Hematopoietic multipotent progenitor cell treated with erythropoietin and hydrocortisone succinate and interleukin-3 and kit ligand, for 8 days (in vitro differentiated cells): ENCODE results near the gene OPCML.

Source experiments
- DNase-seq: peaks from one replicate; pipeline ENCODE4 v3.0.0-alpha.2; 2015

The OPCML gene

DNA sequence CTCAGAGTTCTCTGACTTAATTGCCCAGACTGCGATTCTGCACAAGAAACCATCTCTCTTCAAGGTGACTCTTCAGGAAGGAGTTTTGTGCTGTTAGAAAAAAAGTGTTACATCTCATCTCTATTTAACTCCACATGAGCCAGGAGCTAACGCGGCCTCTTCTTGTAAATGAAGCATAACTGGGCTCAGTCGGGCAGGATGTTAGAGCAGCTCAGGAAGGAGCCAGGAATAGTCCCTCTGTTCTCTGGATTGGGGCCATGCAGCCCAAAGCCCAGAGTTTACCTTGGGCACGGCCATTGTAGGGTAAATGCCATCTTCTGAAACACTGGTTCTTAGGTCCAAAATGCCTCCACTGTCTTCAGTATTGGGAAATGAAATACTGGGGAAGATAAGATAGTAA, 760.6 kb downstream of the OPCML start:
- no peak for DNase-seq

DNA sequence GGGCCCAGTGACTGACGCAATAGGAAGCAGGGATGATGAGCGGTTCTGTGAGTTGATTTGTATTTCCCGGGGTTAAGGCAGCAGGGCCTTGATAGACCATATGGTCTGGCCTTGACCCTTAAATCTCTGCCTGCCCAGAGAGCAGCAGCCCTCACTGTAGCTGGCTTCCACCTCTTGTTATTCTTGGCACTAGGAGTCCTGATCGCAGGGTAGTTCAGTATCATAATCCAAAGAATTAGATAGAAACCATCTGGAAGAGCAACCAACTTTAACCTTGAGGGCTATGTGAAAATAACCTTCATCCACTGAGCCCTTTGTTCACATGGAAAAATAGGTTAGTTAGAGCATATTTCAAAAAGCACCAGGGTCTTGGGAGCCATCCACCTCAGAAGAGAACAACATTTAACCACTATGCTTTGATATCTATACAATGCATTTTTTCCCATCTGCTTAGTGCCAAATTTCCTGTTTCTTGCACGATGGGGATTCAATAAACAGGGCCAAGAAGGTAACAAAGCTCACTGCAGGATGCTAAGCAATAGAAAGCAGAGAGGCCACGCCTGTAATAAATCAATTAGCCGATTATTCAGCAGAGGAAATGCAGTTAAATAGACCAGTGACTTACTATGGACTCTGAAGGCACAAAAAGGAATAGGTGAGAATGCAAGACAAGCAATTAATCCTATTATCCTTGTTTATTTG, 761.3 kb downstream of the OPCML start:
- no peak for DNase-seq

DNA sequence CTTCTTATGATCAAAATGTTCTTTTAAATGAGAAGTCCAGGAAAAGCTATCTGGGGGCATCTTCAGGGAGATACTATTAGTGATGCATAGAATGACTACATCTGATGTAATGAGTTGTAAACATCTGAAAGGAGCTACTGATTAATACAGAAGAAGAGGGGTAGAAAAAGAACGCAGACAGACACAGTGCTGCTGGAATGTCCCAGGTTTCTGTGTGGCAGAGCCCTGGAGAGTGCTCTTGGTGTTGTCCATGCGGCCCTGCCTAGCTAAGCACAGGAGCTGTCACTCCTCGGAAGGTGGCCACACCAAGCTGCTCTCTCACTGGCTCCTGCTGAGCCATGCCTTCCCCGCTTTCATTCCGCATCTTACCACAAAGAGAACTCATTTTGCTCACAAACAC, 768.8 kb downstream of the OPCML start:
- no peak for DNase-seq

DNA sequence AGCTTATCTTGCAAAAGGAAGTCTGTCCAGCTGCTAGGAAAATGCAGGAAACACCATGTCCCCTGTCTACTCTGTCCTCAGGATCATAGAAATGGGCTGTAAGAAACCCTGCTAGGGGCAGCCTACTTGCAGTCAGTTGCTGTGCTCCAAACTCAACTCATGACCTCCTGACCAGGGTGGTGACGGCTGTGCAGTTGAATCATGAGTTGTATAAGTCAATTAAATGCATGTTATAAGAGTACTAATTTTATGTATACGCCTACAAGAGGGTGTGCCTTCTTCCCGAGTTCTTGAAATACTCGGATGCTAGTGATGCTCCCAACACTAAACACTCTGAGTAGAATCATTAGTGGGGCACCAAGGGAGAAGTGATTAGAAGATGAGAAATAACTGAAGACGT, 776.4 kb downstream of the OPCML start:
- no peak for DNase-seq

DNA sequence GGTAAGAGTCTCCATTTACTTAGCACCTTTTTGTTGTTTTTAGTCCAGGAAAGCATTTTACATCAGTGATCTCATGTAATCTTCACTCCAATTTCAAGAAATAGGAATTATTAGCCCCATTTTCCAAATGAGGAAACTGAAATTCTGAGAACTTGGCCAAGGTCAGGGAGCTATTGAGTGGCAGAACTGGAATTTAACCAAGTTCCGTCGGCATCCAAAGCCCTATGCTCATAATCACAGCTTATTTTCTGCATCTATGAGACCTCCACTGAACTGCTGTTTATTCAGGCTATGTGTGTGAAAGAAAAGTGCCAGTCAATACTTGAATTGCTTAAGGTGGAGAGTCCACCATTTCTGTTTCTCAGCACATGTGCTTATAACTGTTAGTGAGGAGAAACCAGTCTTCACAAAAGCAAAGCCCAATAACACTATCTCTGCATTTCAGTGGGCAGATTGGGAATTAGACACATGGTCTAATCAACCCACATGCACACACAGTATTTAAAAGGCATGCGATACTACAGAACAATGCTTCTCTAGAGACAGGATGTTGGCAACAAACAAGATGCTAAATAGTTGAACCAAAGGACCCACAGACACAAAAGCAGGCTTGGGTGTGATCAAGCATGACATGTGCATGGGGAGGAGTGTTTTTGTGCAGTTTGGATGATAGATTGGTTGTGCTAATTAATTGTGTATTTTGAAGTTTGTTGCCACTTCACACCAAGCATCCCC, 780.6 kb downstream of the OPCML start:
- DNase-seq = no peak

DNA sequence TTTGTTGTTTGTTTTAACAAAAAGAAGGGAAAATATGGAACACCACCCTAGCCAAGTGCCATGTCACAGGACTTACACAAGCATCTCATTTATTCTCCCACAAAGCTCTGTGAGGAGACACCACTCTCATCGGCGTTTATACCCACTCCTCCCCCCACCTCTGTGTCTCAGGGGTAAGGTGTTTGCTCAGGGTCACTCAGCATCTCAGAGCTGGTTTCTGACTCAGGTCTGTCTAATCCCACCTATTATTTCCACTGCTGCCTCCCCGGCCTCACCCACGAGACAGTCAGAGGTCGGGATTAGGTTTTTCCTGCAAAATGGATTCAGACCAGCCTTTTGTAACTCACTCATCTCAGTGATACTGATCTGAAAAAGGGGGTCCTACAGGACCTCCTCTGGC, 786.0 kb downstream of the OPCML start:
- no peak for DNase-seq

DNA sequence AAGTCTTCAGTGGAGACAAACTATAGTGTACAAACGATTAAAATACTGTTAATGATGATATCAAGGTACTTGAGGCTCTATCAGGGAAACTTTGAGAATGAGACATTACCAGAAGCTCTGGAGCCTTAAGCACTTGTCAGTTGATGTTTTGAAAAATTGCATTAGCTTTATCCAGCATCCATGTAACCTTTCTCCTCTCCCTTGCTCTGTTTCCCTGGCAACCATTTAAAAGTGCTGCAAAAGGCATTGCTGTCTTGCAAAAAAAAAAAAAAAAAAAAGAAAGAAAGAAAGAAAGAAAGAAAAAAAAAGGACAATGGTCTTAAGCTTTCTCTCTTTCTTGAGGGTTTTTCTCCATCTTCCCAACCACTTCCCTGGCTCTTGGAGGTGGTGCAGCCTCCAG, 787.0 kb downstream of the OPCML start:
- no peak for DNase-seq

DNA sequence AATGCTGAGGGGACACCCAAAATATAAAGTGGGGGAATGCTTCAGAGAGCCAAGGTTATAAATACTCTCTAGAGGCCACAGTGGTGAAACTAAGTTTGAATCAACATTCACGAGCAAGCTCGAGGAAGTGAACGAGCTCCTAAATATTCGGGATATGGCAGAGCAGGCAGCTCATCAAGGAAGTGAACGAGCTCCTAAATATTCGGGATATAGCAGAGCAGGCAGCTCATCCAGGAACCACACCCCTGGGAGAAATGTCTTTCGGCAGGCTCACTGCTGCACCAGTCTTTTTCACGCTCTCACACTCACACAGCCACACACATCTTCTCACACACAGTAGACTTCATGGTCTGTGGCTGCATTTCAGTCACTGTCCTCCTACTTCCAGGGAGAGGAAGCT, 787.5 kb downstream of the OPCML start:
- DNase-seq = no peak

DNA sequence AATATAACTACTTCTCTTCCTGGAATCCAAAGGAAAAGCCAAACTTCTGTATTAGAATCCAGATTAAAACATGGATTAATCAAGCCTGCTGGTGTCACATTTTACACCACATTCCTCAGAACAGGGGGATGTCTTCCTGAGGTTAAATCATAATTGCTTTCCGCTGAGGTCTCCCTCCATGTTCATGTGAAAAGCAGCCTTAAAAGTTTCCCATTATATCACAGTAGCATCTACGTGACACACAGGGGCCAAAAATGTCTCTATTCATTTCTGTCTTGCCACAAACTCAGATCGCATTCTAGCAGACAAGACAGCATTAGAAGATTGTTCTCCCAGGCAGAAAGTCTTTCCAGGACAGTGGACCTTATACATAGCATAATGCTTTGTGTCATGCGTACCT, 788.7 kb downstream of the OPCML start:
- DNase-seq = no peak

DNA sequence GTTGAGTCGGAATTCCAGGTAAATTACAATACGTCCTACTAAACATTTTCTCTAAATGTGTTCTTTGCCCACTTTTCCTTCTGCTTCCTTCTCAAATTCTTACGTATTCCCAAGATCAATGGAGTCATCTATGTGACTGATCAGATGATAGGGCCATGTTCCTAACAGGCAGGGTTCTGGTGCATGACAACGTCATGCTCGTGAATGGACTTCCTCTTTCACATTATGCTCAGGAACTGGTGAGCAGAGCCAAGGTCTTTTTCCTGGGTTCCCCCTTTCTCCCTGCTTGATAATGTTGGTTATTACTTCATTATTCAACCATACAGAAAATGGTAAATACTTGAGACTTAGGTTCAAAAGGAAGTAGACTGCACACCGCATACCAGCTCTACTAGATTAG, 789.4 kb downstream of the OPCML start:
- DNase-seq = no peak

DNA sequence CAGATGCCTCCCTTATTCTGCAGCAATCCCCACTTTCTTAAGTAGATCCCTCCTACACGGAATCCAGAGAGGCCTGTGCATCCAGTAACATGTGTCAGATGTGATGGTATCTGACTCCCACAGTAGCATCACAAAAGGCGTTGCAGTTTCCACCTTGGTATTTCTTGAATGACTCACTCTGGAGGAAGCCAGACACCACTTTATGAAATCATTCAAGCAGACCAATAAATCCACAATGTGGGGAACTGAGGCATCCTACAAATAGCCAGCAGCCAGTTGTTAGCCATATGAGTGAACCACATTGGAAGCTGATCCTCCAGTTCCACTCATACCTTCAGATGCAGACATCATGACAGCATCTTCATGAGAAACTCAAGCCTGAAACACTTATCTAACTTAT, 798.1 kb downstream of the OPCML start:
- DNase-seq = no peak

DNA sequence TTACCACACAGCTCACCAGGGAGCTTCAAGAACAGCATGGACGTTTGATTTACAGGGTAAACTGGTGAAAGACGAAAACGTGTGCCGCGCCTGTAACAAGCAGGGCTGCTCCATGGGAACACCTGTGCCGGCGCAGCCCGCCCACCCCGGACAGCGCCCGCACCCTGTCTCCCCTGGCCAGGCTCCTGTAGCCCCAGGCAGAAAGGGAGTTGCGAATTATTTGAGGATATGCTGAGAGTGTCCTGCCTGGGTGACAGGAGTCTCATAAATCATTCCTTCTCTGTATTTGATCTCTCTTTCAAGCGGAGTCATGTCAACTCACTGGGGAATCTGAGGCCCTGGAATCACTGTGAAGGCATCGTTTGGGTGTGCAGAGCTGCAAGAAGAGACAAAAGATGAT, 804.3 kb downstream of the OPCML start:
- no peak for DNase-seq

DNA sequence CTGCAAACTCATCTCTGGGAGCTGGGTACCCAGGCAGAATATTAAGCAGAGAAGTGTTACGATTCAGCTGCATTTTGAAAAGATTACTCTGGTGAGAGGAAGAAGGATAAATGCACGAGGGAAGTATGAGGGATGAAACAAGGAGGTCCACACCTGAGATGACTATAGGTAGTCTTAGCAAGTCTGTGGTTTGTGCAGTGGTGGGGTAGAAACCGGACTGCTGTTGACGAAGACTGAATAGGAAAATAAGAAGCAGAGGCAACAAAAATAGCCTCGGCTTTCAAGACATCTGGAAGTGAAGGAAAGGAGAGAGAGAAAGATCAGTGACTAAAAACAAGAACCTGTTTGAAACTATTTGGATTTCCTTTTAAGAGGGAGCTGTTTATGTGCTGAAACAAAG, 810.8 kb downstream of the OPCML start:
- no peak for DNase-seq

DNA sequence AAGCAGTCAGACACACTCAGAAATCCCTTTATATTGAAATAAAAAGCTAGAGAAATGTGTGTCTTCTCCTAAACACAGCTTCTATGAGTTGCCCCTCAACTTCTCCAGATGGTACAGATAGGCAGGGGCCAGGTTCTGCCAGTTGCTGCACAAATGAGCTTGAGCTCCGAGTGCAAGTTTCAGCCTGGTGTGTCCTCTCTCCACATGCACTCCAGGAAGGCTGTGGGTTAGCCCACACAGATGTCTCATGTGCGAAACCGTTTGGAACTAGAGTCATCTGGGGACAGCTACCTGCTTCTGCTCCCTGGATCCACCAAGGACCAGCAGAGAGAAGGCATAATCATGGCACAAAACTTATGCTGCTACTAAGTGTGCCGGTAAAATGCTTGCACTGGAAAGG, 812.6 kb downstream of the OPCML start:
- DNase-seq = no peak

DNA sequence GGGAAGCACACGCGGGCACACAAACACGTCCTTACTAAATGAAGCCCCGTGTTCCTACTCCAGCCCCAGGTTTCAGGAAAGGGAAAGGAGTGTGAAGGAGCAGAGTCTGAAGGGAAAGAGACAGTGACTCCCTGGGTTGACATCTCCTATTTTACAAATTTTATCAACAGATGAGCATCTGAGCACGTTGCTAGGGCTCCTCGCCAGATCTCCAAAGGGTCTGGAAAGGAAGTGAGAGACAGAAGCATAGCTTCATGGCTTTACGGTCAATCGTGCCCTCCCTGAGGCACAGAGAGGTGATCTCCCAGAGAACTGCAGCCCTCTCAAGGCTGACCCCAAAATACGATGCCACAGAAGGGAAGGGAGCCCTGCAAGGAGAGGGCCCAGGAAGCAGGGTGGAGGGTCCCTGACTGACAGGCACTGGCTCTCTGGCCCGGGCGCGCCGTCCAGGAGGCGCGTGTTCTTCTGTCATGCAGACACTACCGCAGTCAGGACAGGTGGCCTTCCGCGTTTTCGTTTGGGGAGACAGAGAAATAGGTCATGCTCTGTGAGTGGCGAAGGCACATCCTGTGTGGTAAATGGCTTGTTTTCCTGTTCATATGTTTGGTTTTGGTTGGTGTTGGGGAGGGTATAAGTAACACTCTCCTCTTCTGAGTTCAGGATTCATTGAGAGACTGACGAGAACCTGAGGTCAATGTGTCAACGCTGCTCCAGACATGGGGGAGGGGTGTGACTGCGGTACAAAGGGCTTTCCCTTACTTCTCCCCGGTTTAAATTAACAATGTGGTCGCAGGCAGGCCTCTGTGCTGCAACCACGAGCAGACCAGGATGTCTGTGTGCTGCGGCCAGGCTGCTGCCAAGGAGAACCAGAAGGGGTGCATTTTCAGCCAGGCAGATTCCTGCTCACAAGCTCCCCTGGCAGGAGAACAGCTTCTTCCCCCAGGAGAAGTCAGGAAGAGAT, 813.3 kb downstream of the OPCML start:
- no peak for DNase-seq

DNA sequence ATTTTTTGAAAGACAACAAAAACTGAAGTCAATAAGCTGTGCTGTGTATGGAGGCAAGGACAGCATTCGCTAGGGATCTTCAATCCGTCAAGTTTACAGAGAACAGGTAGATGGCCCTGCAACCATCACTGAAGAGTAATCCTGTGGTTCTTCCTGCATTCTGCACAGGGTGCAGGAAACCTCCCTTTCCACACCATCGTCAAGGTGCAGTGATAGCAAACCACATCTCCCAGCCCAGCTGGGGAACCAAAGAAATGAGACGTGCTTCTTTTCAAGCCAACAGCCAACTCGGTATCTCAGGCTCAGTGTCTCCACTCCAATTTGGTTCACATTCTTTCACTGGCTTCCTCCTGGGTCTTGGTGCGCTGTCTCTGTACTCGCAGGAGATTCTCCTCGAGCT, 814.5 kb downstream of the OPCML start:
- DNase-seq = no peak

DNA sequence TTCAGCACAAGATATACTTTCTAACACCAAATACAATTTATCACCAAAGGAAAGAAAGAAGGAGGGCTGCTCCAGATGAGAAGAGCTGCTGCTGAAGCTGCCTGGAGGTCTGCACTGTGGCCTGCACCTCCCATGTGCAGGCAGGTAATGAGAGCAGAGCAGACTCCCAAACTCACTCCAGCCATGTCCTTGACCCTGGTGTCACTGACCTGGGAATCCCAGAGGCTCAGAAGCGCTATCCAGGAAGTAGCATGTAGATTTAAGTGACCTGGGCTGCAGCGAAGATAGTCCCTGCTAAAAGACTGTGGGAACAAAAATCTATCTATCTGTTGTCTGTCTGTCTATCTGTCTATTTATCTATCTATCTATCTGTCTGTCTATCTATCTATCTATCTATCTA, 816.3 kb downstream of the OPCML start:
- no peak for DNase-seq

DNA sequence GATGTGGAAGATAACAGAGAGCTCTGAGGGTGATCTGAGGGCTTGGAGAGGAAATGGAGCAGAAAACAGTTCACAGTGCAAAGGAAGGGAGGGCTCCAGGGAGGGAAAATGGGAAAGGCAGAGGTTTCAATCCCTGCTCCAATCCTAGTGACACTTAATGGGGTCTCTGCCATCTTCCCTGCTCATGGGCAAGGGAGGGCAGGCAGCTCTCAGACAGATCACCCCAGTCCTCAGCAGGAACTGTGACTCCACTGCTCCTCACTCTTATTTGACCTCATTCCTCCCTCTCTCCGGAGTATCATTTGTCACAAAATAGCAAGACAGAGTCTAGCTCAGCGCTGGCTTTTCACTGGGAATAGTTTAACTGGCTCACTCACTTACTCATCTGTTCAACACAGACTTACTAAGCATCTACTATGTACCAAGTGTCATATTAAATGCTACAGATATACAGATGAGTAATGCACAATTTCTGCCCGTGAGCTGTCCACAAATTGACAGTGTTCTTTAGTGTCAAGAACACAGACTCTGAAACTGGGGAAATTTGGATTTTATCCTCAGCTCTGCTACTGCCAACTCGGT, 817.4 kb downstream of the OPCML start:
- no peak for DNase-seq

DNA sequence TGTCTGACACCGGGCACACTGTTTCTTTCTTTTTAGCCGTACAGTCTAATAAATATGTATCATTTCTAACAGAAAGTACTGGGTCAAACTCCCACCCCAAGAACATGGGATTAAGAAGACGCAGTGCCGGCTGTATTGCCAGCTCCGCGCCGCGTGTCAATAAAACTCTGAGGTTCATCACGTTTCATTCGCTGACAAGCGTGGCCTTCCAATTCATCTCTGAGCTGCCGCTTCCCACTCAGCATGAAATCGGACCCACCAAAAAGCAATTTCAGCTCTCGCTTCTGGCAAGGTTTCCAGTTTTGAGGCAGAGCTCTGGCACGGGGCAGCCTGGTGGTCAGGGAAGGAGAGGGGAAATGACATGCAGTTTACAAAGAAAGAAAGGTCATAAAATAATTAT, 819.8 kb downstream of the OPCML start:
- DNase-seq = no peak

DNA sequence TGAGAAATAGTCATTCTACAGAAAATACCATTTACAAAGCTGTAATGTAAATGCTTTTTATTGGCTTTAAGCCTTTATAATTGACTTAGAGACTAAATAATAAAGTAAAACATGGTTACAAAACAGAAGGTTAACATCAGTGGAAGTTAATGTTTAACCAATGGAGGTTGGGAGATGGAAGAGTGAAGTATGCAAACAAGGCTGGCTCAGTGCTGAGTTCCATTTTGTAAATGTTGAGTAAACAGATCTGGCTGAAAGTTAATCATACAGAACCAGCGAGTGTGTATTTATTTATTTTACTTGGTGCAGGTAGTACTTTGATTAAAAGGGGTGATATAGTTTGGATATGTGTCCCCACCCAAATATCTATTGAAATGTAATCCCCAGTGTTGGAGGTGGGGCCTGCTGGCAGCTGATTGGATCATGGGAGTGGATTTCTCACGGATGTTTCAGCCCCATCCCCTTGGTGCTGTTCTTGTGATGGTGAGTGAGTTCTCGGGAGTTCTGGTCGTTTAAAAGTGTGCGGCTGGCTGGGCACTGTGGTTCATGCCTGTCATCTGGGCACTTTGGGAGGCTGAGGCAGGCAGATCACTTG, 827.4 kb downstream of the OPCML start:
- DNase-seq = no peak

DNA sequence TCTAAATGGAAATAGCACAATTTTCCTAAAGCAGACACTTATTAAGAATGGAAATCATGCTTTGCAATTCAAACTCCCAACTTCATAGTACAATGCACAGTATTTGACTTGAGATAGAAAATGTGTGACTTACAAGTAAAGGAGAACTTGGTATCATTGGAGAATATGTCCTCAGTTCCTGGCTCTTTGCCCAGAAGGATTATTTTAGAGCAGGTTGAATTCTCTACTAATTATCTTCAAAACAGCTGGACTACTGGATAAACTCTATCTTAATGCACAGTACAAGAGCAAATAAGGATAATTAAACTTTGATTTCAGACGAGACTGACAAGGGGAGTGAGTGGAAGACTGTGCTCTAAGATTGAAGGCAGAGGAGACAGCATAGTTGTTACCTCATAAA, 839.4 kb downstream of the OPCML start:
- no peak for DNase-seq

DNA sequence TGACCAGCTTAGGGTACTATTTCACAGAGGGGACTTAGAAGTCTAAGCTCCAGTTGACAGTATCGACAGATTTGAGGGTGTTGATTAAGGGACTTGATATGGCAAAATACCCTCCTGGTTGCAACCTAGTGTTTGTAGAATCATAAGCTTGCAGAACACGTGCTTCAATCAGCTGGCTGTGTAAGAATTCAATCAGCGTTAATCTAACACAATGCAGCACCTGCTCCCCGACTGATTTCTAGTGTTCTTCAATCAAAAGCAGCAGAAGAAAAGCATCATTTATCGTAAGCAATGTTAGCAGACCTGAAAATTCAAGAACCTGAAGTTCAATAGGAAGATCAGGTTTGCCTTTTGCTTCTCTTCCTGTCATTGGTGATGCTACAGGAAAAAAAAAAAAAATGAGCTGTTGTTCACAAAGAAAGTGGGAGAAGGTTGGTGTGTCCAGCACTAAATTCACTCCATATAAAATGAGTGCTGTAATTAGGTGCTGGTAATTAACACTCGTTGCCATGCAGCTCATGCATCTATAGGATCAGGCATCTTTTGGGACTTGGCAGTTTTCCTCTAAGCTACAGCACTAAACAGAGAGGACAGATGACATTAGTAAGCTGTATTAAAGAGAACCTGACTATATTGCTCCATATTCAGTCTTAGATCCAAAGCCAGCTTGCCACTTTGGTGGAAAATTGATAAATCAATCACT, 840.3 kb downstream of the OPCML start:
- no peak for DNase-seq
